SK-N-SH (cell line): ENCODE data around the gene ZDHHC14. TPM values are rescaled to one million over a fixed set of nuclear protein-coding genes. Genes with fewer than 3 reads are reported as not detected.

Experiments used
- CTCF ChIA-PET: fragments of 300-600, 350-600 bp; formaldehyde crosslinking; extraction: SDS; loops from one replicate; lab custom pipeline; 2021; lab: Yijun Ruan, JAX
- POLR2A ChIA-PET: fragments of 350-600 bp; sonication (Branson Sonifier 250); formaldehyde crosslinking; extraction: SDS; loops from one replicate; lab custom pipeline; 2020; ENCODE audit warnings: antibody characterized with exemption, inconsistent platforms; lab: Yijun Ruan, JAX
- DNase-seq: peaks from one replicate; pipeline ENCODE4 v3.0.0; 2012
- H2AFZ ChIP-seq: fragments of 200-600 bp; sonication (generic); 2 replicates; pipeline ENCODE4 v1.8.1; 2016; ENCODE audit warnings: antibody characterized with exemption, mild to moderate bottlenecking, low read depth
- H3F3A ChIP-seq: fragments of 200-600 bp; sonication (generic); replicated peaks from 2 replicates; pipeline ENCODE3; 2016; ENCODE audit warnings: antibody characterized with exemption, mild to moderate bottlenecking; ENCODE audit not compliant: insufficient read depth
- H3K27ac ChIP-seq, 2 experiments: fragments of 200-500 bp in 1 of 2; fragments of 200-600 bp in 1 of 2; sonication (Bioruptor generic) in 1 of 2; sonication (generic), shearing (Covaris generic) in 1 of 2; 2 replicates each; pipeline versions ENCODE4 v1.5.1 to v1.6.1; 2014 to 2016; ENCODE audit warnings: low read depth in 2 of 2, inconsistent platforms in 1 of 2, low read length in 1 of 2, mild to moderate bottlenecking in 1 of 2, mixed read lengths in 1 of 2
- H3K27me3 ChIP-seq: fragments of 200-600 bp; sonication (generic), shearing (Covaris generic); 2 replicates; pipeline ENCODE4 v1.6.1; 2016; ENCODE audit warnings: mixed run types; ENCODE audit not compliant: insufficient read depth
- H3K36me3 ChIP-seq, 2 experiments: fragments of 200-500 bp in 1 of 2; fragments of 200-600 bp in 1 of 2; sonication (Bioruptor generic) in 1 of 2; sonication (generic) in 1 of 2; replicated peaks in 1 of 2; 2 replicates each; pipeline versions ENCODE3 to v1.5.1; 2014 to 2016; ENCODE audit warnings: low read length in 1 of 2, mild to moderate bottlenecking in 1 of 2; ENCODE audit not compliant: insufficient read depth in 2 of 2, control insufficient read depth in 1 of 2
- H3K4me1 ChIP-seq, 2 experiments: fragments of 200-500 bp in 1 of 2; fragments of 200-600 bp in 1 of 2; sonication (Bioruptor generic) in 1 of 2; sonication (generic), shearing (Covaris generic) in 1 of 2; 2 replicates each; pipeline versions ENCODE4 v1.5.1 to v1.6.1; 2014 to 2016; ENCODE audit warnings: low read depth in 1 of 2, low read length in 1 of 2, mixed run types in 1 of 2; ENCODE audit not compliant: insufficient read depth in 2 of 2, control insufficient read depth in 1 of 2
- H3K4me2 ChIP-seq: fragments of 200-600 bp; sonication (generic), shearing (Covaris generic); 2 replicates; pipeline ENCODE4 v1.6.1; 2017; ENCODE audit warnings: mixed run types
- H3K4me3 ChIP-seq, 2 experiments: fragments of 200-500 bp in 1 of 2; fragments of 200-600 bp in 1 of 2; sonication (Bioruptor generic) in 1 of 2; sonication (generic), shearing (Covaris generic) in 1 of 2; 2 replicates each; pipeline versions ENCODE4 v1.5.1 to v1.8.1; 2014 to 2016; ENCODE audit warnings: low read depth in 2 of 2, inconsistent platforms in 1 of 2, low read length in 1 of 2, mild to moderate bottlenecking in 1 of 2, mixed read lengths in 1 of 2, moderate library complexity in 1 of 2
- H3K79me2 ChIP-seq: fragments of 200-600 bp; sonication (generic); 2 replicates; pipeline ENCODE4 v1.8.1; 2017; ENCODE audit warnings: mild to moderate bottlenecking; ENCODE audit not compliant: insufficient read depth
- H3K9ac ChIP-seq: fragments of 200-600 bp; sonication (generic); 2 replicates; pipeline ENCODE4 v1.6.1; 2017; ENCODE audit warnings: mixed run types
- H3K9me2 ChIP-seq: fragments of 200-600 bp; sonication (generic); 2 replicates; pipeline ENCODE4 v1.6.1; 2017; ENCODE audit warnings: mixed run types
- H3K9me3 ChIP-seq: fragments of 200-600 bp; sonication (generic); 2 replicates; pipeline ENCODE4 v1.6.1; 2017; ENCODE audit warnings: mixed run types, mild to moderate bottlenecking, moderate library complexity
- H4K20me1 ChIP-seq: fragments of 200-600 bp; sonication (generic); 2 replicates; pipeline ENCODE4 v1.6.1; 2017; ENCODE audit warnings: mild to moderate bottlenecking, mixed run types; ENCODE audit not compliant: insufficient read depth
- CHD2 ChIP-seq: fragments of 150-350 bp; IDR thresholded peaks from 2 replicates; pipeline ENCODE4 v1.6.1; 2018; ENCODE audit warnings: low read length; ENCODE audit not compliant: partially characterized antibody
- EP300 ChIP-seq, 2 experiments: IDR thresholded peaks; 2 replicates each; pipeline versions ENCODE4 v1.4.0 to v1.6.1; 2012; ENCODE audit warnings: borderline replicate concordance in 1 of 2, low read depth in 1 of 2, low read length in 1 of 2
- EZH2phosphoT487 ChIP-seq: fragments of 200-600 bp; sonication (generic); IDR thresholded peaks from 2 replicates; pipeline ENCODE4 v1.6.1; 2017; ENCODE audit warnings: low read depth, mixed run types, mild to moderate bottlenecking, antibody characterized with exemption, moderate library complexity, borderline replicate concordance
- FOXM1 ChIP-seq: IDR thresholded peaks from 2 replicates; pipeline ENCODE4 v1.4.0; 2012; ENCODE audit warnings: low read depth, mild to moderate bottlenecking
- GATA2 ChIP-seq: sonication (generic); formaldehyde crosslinking; IDR thresholded peaks from 2 replicates; pipeline ENCODE4 v1.5.0; 2020; ENCODE audit warnings: mild to moderate bottlenecking, missing genetic modification reagents
- NRF1 ChIP-seq: IDR thresholded peaks from 2 replicates; pipeline ENCODE4 v1.6.1; 2012; ENCODE audit warnings: low read depth, mild to moderate bottlenecking, low read length
- RCOR1 ChIP-seq: fragments of 150-350 bp; IDR thresholded peaks from 2 replicates; pipeline ENCODE4 v1.6.1; 2017; ENCODE audit warnings: antibody characterized with exemption, low read length
- RXRA ChIP-seq: IDR thresholded peaks from 2 replicates; pipeline ENCODE4 v1.4.0; 2012; ENCODE audit warnings: low read depth, mild to moderate bottlenecking, borderline replicate concordance
- TAF1 ChIP-seq: IDR thresholded peaks from 2 replicates; pipeline ENCODE4 v1.6.1; 2012; ENCODE audit warnings: low read depth, mild to moderate bottlenecking, low read length, moderate library complexity, borderline replicate concordance
- TCF12 ChIP-seq: IDR thresholded peaks from 2 replicates; pipeline ENCODE4 v1.4.0; 2012
- YY1 ChIP-seq: IDR thresholded peaks from 2 replicates; pipeline ENCODE4 v1.4.0; 2012; ENCODE audit warnings: low read depth, mild to moderate bottlenecking
- WGBS: methylation state at CpG from one replicate; pipeline ENCODE4 v1.1.6; 2017; ENCODE audit warnings: low lambda C conversion rate; 5-methylcytosine and 5-hydroxymethylcytosine counted together
- polyA plus RNA-seq, 3 experiments: library from polyadenylated mRNA; depleted of rRNA; stranded (reverse); fragments of >200 nt; gene quantifications; 2 replicates each; pipeline ENCODE4 v1.2.3, GENCODE V29; 2012
- TF ChIP-seq, protein P1 (sequence below): fragments of 150-350 bp; IDR thresholded peaks from 2 replicates; pipeline ENCODE4 v1.6.1; 2017; ENCODE audit warnings: antibody characterized with exemption, low read length, low read depth, borderline replicate concordance
- TF ChIP-seq, protein P2 (sequence below): fragments of 150-350 bp; IDR thresholded peaks from 2 replicates; pipeline ENCODE4 v1.6.1; 2016; ENCODE audit warnings: mild to moderate bottlenecking, low read depth, low read length
- TF ChIP-seq, protein P3 (sequence below): fragments of 200-600 bp; sonication (generic); IDR thresholded peaks from 2 replicates; pipeline ENCODE4 v1.6.1; 2017; ENCODE audit warnings: antibody characterized with exemption, mild to moderate bottlenecking, moderate library complexity
- TF ChIP-seq, protein P4 (sequence below): IDR thresholded peaks from 2 replicates; pipeline ENCODE4 v1.6.1; 2012; ENCODE audit warnings: mild to moderate bottlenecking, low read depth, low read length, moderate library complexity

ZDHHC14 gene
- polyA plus RNA-seq, 1 of the 3 experiments (the other 2 are of a cell fraction): 5.4 TPM

DNA sequence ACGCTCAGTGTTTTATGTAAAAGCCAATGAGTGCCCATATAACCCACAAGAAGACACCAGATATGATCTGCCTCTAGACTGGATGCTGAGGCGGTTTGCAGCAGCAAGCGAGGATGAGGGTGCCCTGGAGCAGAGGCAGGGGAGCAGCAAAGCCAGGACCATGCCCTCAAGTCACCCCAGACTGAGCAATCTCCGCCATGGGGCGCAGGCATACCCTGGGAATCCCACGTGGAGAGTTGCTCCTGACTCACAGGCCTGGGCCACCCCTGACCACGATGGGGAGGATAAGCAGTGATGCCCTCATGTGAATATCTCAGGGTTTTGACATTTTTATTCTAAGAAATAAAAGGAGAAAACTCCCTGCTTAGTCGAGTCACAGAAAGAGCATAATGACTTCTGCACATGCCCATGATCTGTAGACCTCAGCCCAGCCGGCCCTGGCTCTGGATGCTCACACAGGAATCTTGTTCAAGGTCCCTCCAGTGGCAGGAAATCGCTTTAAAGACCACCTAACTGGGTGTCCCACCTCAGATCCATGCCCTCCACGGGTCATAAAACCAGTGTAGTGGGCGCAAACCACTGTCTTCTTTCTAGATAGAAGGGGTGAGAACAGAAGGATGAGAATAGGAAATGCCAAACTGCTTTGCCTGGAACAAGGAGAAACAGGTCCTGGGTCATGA lies 303.8 kb downstream of the ZDHHC14 start:
- no peaks in the 10 kb centered on the region for H4K20me1 ChIP-seq
- H3K27ac ChIP-seq: no peak overlapping the region
- H3K4me1 ChIP-seq: peaks cover 0 to 3% of the 10 kb centered on the region in 2 experiments; a peak in 1 of 4 replicates
- CTCF ChIA-PET: interaction anchor here (10.3 kb wide), 1 partner anchor 17 kb away, joined by 66 read pairs; no protein-coding TSS in a partner anchor
- no peaks in the 10 kb centered on the region for H3K79me2 ChIP-seq
- no peaks in the 10 kb centered on the region for H3K27me3 ChIP-seq
- H3K4me3 ChIP-seq: no peak overlapping the region
- no peak overlapping the region for H3K4me2 ChIP-seq
- no peak overlapping the region for H2AFZ ChIP-seq
- TF ChIP-seq, protein P1, sequence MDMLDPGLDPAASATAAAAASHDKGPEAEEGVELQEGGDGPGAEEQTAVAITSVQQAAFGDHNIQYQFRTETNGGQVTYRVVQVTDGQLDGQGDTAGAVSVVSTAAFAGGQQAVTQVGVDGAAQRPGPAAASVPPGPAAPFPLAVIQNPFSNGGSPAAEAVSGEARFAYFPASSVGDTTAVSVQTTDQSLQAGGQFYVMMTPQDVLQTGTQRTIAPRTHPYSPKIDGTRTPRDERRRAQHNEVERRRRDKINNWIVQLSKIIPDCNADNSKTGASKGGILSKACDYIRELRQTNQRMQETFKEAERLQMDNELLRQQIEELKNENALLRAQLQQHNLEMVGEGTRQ: no peak
- no peak for TF ChIP-seq FOXM1
- TF ChIP-seq, protein P2, sequence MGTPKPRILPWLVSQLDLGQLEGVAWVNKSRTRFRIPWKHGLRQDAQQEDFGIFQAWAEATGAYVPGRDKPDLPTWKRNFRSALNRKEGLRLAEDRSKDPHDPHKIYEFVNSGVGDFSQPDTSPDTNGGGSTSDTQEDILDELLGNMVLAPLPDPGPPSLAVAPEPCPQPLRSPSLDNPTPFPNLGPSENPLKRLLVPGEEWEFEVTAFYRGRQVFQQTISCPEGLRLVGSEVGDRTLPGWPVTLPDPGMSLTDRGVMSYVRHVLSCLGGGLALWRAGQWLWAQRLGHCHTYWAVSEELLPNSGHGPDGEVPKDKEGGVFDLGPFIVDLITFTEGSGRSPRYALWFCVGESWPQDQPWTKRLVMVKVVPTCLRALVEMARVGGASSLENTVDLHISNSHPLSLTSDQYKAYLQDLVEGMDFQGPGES: no peak
- no peaks in the 10 kb centered on the region for H3K9me3 ChIP-seq
- POLR2A ChIA-PET: no interaction called here
- 63% methylated on average over 12 of the region's 12 CpGs for WGBS
- DNase-seq: no peak
- no peaks in the 10 kb centered on the region for H3F3A ChIP-seq
- H3K36me3 ChIP-seq: no peaks in the 10 kb centered on the region
- H3K9ac ChIP-seq: no peak overlapping the region
- no peaks in the 10 kb centered on the region for H3K9me2 ChIP-seq

DNA sequence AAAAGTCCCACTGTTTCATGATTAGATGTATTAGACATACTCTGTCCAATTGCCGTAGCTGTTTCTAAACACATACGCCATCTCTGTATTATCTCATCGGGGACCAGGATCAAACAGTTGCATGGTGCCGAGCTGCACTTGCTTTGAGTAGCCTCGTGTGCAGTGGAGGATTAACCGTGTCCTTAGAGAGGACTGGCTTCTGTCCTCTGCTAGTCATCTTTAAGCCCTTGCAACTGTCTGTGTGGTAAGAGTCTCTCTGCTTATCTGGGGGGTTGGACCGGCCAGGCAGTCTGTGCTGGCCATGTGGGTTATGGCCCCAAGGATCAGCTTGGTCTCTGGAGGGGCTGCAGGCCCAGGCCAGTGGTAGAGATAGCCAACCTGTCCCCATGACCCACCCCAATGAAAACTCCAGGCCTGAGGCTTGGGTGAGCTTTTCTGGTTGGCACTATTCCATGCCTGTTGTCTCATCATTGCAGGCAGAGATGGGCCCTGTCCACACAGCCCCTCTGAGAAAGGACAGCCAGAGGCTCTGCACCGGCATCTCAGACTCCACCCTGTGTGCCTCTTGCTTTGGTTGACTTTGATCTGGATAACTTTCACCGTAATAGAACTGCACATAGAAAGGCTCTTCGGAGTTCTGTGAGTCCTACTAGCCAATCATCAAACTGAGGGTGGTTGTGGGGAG lies 304.7 kb downstream of the ZDHHC14 start:
- H3K4me1 ChIP-seq: peaks cover 0 to 3% of the 10 kb centered on the region in 2 experiments; a peak in 1 of 4 replicates
- ChIA-PET CTCF (interaction anchor here (10.3 kb wide), 1 partner anchor 18 kb away, joined by 66 read pairs; no protein-coding TSS in a partner anchor), POLR2A (no interaction called here)
- H3K9me3 ChIP-seq: no peaks in the 10 kb centered on the region
- H3K4me2 ChIP-seq: no peak overlapping the region
- no peak overlapping the region for H3K27ac ChIP-seq
- no peaks in the 10 kb centered on the region for H3K9me2 ChIP-seq
- no peaks in the 10 kb centered on the region; the same call in 1 of the 2 replicates for H3K27me3 ChIP-seq
- no peak overlapping the region for H3K9ac ChIP-seq
- H3F3A ChIP-seq: no peaks in the 10 kb centered on the region
- H2AFZ ChIP-seq: no peak overlapping the region
- no peaks in the 10 kb centered on the region for H4K20me1 ChIP-seq
- H3K36me3 ChIP-seq: no peaks in the 10 kb centered on the region
- H3K4me3 ChIP-seq: no peak overlapping the region
- DNase-seq: no peak
- H3K79me2 ChIP-seq: no peaks in the 10 kb centered on the region
- WGBS: 84% methylated on average over 9 of the region's 10 CpGs
- no peak for TF ChIP-seq EP300 (IDR thresholded peaks at IDR 0.05; ENCODE audit: borderline replicate concordance in 1 of 2, low read depth in 1 of 2, low read length in 1 of 2)
- no peak for TF ChIP-seq YY1
- TF ChIP-seq EZH2phosphoT487: no peak
- TF ChIP-seq TCF12: no peak
- no peak for TF ChIP-seq FOXM1
- TF ChIP-seq, protein P3, sequence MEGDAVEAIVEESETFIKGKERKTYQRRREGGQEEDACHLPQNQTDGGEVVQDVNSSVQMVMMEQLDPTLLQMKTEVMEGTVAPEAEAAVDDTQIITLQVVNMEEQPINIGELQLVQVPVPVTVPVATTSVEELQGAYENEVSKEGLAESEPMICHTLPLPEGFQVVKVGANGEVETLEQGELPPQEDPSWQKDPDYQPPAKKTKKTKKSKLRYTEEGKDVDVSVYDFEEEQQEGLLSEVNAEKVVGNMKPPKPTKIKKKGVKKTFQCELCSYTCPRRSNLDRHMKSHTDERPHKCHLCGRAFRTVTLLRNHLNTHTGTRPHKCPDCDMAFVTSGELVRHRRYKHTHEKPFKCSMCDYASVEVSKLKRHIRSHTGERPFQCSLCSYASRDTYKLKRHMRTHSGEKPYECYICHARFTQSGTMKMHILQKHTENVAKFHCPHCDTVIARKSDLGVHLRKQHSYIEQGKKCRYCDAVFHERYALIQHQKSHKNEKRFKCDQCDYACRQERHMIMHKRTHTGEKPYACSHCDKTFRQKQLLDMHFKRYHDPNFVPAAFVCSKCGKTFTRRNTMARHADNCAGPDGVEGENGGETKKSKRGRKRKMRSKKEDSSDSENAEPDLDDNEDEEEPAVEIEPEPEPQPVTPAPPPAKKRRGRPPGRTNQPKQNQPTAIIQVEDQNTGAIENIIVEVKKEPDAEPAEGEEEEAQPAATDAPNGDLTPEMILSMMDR: no peak
- TF ChIP-seq TAF1: no peak
- no peak for TF ChIP-seq RXRA
- TF ChIP-seq RCOR1: no peak
- TF ChIP-seq NRF1: no peak
- TF ChIP-seq, protein P1: no peak
- TF ChIP-seq, protein P4, sequence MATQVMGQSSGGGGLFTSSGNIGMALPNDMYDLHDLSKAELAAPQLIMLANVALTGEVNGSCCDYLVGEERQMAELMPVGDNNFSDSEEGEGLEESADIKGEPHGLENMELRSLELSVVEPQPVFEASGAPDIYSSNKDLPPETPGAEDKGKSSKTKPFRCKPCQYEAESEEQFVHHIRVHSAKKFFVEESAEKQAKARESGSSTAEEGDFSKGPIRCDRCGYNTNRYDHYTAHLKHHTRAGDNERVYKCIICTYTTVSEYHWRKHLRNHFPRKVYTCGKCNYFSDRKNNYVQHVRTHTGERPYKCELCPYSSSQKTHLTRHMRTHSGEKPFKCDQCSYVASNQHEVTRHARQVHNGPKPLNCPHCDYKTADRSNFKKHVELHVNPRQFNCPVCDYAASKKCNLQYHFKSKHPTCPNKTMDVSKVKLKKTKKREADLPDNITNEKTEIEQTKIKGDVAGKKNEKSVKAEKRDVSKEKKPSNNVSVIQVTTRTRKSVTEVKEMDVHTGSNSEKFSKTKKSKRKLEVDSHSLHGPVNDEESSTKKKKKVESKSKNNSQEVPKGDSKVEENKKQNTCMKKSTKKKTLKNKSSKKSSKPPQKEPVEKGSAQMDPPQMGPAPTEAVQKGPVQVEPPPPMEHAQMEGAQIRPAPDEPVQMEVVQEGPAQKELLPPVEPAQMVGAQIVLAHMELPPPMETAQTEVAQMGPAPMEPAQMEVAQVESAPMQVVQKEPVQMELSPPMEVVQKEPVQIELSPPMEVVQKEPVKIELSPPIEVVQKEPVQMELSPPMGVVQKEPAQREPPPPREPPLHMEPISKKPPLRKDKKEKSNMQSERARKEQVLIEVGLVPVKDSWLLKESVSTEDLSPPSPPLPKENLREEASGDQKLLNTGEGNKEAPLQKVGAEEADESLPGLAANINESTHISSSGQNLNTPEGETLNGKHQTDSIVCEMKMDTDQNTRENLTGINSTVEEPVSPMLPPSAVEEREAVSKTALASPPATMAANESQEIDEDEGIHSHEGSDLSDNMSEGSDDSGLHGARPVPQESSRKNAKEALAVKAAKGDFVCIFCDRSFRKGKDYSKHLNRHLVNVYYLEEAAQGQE: no peak
- no peak for TF ChIP-seq GATA2 (CRISPR knock-in tag)
- no peak for TF ChIP-seq CHD2
